ENCODE data around the gene FGF14.

Gene FGF14

GRCh38 chr13:101817898-101818297, 584.0 kb downstream of the FGF14 start:
- Histone ChIP-seq H3K4me3 (ENCODE audit: low read depth, low read length) (no peak overlapping the region), H3K36me3 (replicated peaks) (no peaks in the 10 kb centered on the region), H3K27ac (no peak overlapping the region), H3K27me3 (replicated peaks) (no peaks in the 10 kb centered on the region)
- TF ChIP-seq CTCF (IDR thresholded peaks at IDR 0.05; ENCODE audit: low read depth, low read length, missing control alignments): no peak
- DNase-seq: no peak
- in situ Hi-C loops (cut with HindIII; ENCODE audit: low pct_ligation_motif_present, low sequenced_read_pairs): no loop called here

- no peaks in the 10 kb centered on the region for H3K36me3 ChIP-seq (replicated peaks)
- DNase-seq: no peak
- TF ChIP-seq CTCF (IDR thresholded peaks at IDR 0.05; ENCODE audit: low read depth, low read length, missing control alignments): no peak
- H3K27ac ChIP-seq: no peak overlapping the region
- in situ Hi-C loops (cut with HindIII; ENCODE audit: low pct_ligation_motif_present, low sequenced_read_pairs): no loop called here
- H3K27me3 ChIP-seq (replicated peaks): no peaks in the 10 kb centered on the region
- H3K4me3 ChIP-seq (ENCODE audit: low read depth, low read length): no peak overlapping the region
These were observed 590.0 kb downstream of the FGF14 start for GRCh38 chr13:101811881-101812280.

GRCh38 chr13:101811284-101811839, 590.5 kb downstream of the FGF14 start:
- no peak for TF ChIP-seq CTCF (IDR thresholded peaks at IDR 0.05; ENCODE audit: low read depth, low read length, missing control alignments)
- H3K36me3 ChIP-seq (replicated peaks): no peaks in the 10 kb centered on the region
- DNase-seq: no peak
- in situ Hi-C loops (cut with HindIII; ENCODE audit: low pct_ligation_motif_present, low sequenced_read_pairs): no loop called here
- H3K27ac ChIP-seq: no peak overlapping the region
- H3K4me3 ChIP-seq (ENCODE audit: low read depth, low read length): no peak overlapping the region
- H3K27me3 ChIP-seq (replicated peaks): no peaks in the 10 kb centered on the region

GRCh38 chr13:101799196-101799595, 602.7 kb downstream of the FGF14 start:
- Histone ChIP-seq H3K4me3 (ENCODE audit: low read depth, low read length) (no peak overlapping the region), H3K27me3 (replicated peaks) (no peaks in the 10 kb centered on the region), H3K36me3 (replicated peaks) (no peaks in the 10 kb centered on the region), H3K27ac (no peak overlapping the region)
- DNase-seq: no peak
- TF ChIP-seq CTCF (IDR thresholded peaks at IDR 0.05; ENCODE audit: low read depth, low read length, missing control alignments): no peak
- in situ Hi-C loops (cut with HindIII; ENCODE audit: low pct_ligation_motif_present, low sequenced_read_pairs): loop anchor here (25.0 kb wide), 1 partner anchor 113 kb away; no protein-coding TSS in a partner anchor

GRCh38 chr13:101798437-101798836, 603.4 kb downstream of the FGF14 start:
- no peaks in the 10 kb centered on the region for H3K36me3 ChIP-seq (replicated peaks)
- in situ Hi-C loops (cut with HindIII; ENCODE audit: low pct_ligation_motif_present, low sequenced_read_pairs): loop anchor here (25.0 kb wide), 1 partner anchor 114 kb away; no protein-coding TSS in a partner anchor
- H3K27me3 ChIP-seq (replicated peaks): no peaks in the 10 kb centered on the region
- no peak for TF ChIP-seq CTCF (IDR thresholded peaks at IDR 0.05; ENCODE audit: low read depth, low read length, missing control alignments)
- H3K4me3 ChIP-seq (ENCODE audit: low read depth, low read length): no peak overlapping the region
- DNase-seq: no peak
- no peak overlapping the region for H3K27ac ChIP-seq

- in situ Hi-C loops (cut with HindIII; ENCODE audit: low pct_ligation_motif_present, low sequenced_read_pairs): loop anchor here (25.0 kb wide), 1 partner anchor 117 kb away; no protein-coding TSS in a partner anchor
- Histone ChIP-seq H3K27ac (no peak overlapping the region), H3K36me3 (replicated peaks) (no peaks in the 10 kb centered on the region), H3K27me3 (replicated peaks) (no peaks in the 10 kb centered on the region), H3K4me3 (ENCODE audit: low read depth, low read length) (no peak overlapping the region)
- DNase-seq: no peak
- TF ChIP-seq CTCF (IDR thresholded peaks at IDR 0.05; ENCODE audit: low read depth, low read length, missing control alignments): no peak
These were observed 606.4 kb downstream of the FGF14 start for GRCh38 chr13:101795460-101795859.

Measured in brain microvascular endothelial cell (primary cell).